OCI-M2 (cell line): Measurements from ENCODE around the gene TYW3.

Experiments
- DNase-seq: peaks from one replicate; lab custom pipeline; 2025; ENCODE audit not compliant: unreplicated experiment; lab: John Stamatoyannopoulos, UW

The TYW3 gene

GRCh38 chr1:74780594-74780993 is 47.6 kb downstream of the TYW3 start:
- DNase-seq: no peak

GRCh38 chr1:74785944-74786343 is 53.0 kb downstream of the TYW3 start:
- DNase-seq: no peak

- DNase-seq: no peak
Observed at GRCh38 chr1:74790453-74790852, 57.5 kb downstream of the TYW3 start.

- DNase-seq: no peak
Observed at GRCh38 chr1:74791491-74791890, 58.5 kb downstream of the TYW3 start.

GRCh38 chr1:74799119-74799657 is 66.2 kb downstream of the TYW3 start:
- DNase-seq: no peak

- no peak for DNase-seq
Observed at GRCh38 chr1:74811436-74812179, 78.7 kb downstream of the TYW3 start.

GRCh38 chr1:74812180-74812541 is 79.2 kb downstream of the TYW3 start:
- DNase-seq: no peak
